Tibial nerve (tissue), 3 donors: ENCODE measurements around the gene TBC1D5.

Source experiments
- POLR2A ChIP-seq, 2 donors: fragments of 450-650 bp; IDR thresholded peaks; one replicate each; pipeline ENCODE4 v1.6.1; 2017; ENCODE audit warnings: antibody characterized with exemption in 2 of 2, mild to moderate bottlenecking in 2 of 2, moderate library complexity in 2 of 2
- TF ChIP-seq, protein P1 (sequence below), 5 experiments: fragments of 200-600 bp in 3 of 5; fragments of 450-650 bp in 2 of 5; sonication (generic) in 3 of 5; IDR thresholded peaks; one replicate each; pipeline ENCODE4 v1.5.1; 2016 to 2019; ENCODE audit warnings: antibody characterized with exemption in 5 of 5, mild to moderate bottlenecking in 3 of 5, moderate library complexity in 2 of 5

DNA sequence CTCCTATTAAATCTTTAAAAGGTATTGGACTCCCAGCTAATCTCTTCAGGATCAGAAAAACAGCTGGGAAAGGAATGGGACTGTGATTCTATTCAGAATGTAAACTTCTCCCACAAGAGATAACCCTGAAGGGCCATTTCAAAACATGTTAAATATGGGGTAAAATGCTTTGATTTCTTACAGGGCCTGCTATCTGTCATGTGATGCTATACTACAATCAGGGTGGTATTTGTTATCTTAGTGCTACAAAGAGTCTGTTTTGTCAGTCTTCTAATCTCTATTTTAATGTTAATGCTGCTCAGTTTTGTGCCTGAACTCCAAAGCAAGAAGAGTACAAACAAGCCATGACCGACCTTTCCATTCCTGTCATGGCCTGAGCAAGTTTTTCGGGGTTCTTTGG is 186.9 kb downstream of the TBC1D5 start:
- TF ChIP-seq, protein P1, sequence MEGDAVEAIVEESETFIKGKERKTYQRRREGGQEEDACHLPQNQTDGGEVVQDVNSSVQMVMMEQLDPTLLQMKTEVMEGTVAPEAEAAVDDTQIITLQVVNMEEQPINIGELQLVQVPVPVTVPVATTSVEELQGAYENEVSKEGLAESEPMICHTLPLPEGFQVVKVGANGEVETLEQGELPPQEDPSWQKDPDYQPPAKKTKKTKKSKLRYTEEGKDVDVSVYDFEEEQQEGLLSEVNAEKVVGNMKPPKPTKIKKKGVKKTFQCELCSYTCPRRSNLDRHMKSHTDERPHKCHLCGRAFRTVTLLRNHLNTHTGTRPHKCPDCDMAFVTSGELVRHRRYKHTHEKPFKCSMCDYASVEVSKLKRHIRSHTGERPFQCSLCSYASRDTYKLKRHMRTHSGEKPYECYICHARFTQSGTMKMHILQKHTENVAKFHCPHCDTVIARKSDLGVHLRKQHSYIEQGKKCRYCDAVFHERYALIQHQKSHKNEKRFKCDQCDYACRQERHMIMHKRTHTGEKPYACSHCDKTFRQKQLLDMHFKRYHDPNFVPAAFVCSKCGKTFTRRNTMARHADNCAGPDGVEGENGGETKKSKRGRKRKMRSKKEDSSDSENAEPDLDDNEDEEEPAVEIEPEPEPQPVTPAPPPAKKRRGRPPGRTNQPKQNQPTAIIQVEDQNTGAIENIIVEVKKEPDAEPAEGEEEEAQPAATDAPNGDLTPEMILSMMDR (IDR thresholded peaks at IDR 0.05): no peak
- no peak for TF ChIP-seq POLR2A (IDR thresholded peaks at IDR 0.05)
